CD4-positive, alpha-beta T cell treated with Interferon alpha-2 for 1 hour (primary cell): ENCODE results near the gene CA10.

ENCODE experiments used
- DNase-seq, 2 donors: peaks; one replicate each; pipeline ENCODE4 v3.0.0-alpha.2; 2020 to 2022

CA10 gene

GRCh38 chr17:51813140-51813783, 345.3 kb downstream of the CA10 start:
- DNase-seq = no peak

GRCh38 chr17:51807460-51807859, 351.1 kb downstream of the CA10 start:
- DNase-seq = no peak

- no peak for DNase-seq
Measured at GRCh38 chr17:51805765-51806164, 352.7 kb downstream of the CA10 start.

- no peak for DNase-seq
Measured at GRCh38 chr17:51805185-51805584, 353.3 kb downstream of the CA10 start.

GRCh38 chr17:51803161-51803560, 355.4 kb downstream of the CA10 start:
- DNase-seq = no peak

- no peak for DNase-seq
Measured at GRCh38 chr17:51802544-51802943, 356.0 kb downstream of the CA10 start.

- DNase-seq = peak in 1 of 2 donors; percentile 5
Measured at GRCh38 chr17:51801626-51802025, 356.9 kb downstream of the CA10 start.

GRCh38 chr17:51799981-51800380, 358.5 kb downstream of the CA10 start:
- no peak for DNase-seq

- DNase-seq = no peak
Measured at GRCh38 chr17:51799240-51799639, 359.3 kb downstream of the CA10 start.

GRCh38 chr17:51797150-51797549, 361.4 kb downstream of the CA10 start:
- DNase-seq = no peak

- DNase-seq = no peak
Measured at GRCh38 chr17:51796026-51796425, 362.5 kb downstream of the CA10 start.

- no peak for DNase-seq
Measured at GRCh38 chr17:51795401-51795800, 363.1 kb downstream of the CA10 start.

GRCh38 chr17:51794466-51794865, 364.0 kb downstream of the CA10 start:
- DNase-seq = no peak

GRCh38 chr17:51793686-51794085, 364.8 kb downstream of the CA10 start:
- DNase-seq = no peak

GRCh38 chr17:51778842-51779241, 379.7 kb downstream of the CA10 start:
- DNase-seq = peak in 1 of 2 donors; percentile 2

GRCh38 chr17:51770027-51770759, 388.3 kb downstream of the CA10 start:
- no peak for DNase-seq

GRCh38 chr17:51769231-51769630, 389.3 kb downstream of the CA10 start:
- no peak for DNase-seq

- no peak for DNase-seq
Measured at GRCh38 chr17:51768706-51769105, 389.8 kb downstream of the CA10 start.

GRCh38 chr17:51767287-51767686, 391.2 kb downstream of the CA10 start:
- DNase-seq = no peak

- DNase-seq = no peak
Measured at GRCh38 chr17:51765282-51766135, 393.0 kb downstream of the CA10 start.

GRCh38 chr17:51764387-51764971, 394.0 kb downstream of the CA10 start:
- DNase-seq = peak; percentile 2 to 46

GRCh38 chr17:51763058-51763457, 395.5 kb downstream of the CA10 start:
- DNase-seq = no peak

- no peak for DNase-seq
Measured at GRCh38 chr17:51761105-51761504, 397.4 kb downstream of the CA10 start.
